Measurements from ENCODE around the gene VWF.
A peak's percentile ranks its signal among the peaks of the same experiment; 100 is the strongest.

Gene VWF

DNA sequence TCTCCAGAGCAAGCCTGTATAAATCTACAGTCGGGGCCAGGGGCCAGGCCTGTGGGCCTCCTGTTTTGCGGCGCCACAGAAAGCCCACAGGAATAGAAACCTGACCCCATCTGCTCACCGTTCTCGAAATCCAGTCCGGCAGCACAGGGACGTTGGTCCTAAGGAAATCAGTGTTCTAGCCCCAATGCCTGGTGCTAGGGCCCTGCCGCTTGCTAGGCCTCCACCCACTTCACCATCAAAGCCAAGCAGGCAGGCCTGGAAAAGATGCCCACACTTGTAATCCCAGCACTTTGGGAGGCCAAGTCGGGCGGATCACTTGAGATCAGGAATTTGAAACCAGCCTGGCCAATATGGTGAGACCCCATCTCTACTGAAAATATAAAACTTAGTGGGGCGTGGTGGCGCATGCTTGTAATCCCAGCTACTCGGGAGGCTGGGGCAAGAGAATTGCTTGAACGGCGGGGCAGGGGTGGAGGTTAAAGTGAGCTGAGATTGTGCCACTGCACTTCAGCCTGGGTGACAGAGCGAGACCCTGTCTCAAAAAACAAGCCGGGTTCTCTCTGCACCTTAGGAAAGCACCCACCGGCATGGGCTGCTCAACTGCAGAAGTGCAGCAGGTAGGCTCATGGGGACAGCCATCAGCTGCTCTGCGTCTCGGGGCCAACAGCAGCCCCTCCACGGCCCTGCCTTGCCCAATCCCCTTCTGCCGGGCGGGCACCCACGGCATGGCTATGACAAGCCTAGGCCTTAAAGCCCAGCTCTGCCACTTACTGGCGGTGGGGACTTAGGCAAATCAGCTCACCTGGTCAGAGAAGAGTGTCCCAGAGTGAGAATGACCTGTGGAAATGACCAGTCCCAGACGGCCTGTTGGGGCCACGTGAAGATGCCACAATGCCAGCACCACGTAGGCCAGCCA lies 47.4 kb downstream of the VWF start:
- no peak for DNase-seq (ENCODE audit: low read depth in 2 of 2)

DNA sequence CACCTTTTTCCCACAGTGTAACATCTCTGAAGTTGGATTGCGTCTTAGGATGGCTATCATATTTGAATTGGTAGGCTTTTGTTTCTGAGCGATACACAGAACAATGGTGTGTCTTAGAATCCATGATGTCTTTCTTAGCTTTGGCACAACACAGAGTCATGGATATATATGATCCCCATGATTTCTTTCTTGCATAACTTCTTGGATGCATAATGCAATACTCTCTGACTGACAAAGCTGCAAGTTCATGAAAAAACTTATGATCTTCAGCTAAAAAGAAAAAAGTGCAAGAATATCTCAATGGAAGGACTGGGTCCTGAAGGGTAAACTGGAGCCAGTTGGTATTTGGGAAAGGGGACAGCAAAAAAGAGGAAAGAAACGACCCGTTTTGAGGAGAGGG lies 48.1 kb downstream of the VWF start:
- DNase-seq (ENCODE audit: low read depth in 2 of 2): no peak

DNA sequence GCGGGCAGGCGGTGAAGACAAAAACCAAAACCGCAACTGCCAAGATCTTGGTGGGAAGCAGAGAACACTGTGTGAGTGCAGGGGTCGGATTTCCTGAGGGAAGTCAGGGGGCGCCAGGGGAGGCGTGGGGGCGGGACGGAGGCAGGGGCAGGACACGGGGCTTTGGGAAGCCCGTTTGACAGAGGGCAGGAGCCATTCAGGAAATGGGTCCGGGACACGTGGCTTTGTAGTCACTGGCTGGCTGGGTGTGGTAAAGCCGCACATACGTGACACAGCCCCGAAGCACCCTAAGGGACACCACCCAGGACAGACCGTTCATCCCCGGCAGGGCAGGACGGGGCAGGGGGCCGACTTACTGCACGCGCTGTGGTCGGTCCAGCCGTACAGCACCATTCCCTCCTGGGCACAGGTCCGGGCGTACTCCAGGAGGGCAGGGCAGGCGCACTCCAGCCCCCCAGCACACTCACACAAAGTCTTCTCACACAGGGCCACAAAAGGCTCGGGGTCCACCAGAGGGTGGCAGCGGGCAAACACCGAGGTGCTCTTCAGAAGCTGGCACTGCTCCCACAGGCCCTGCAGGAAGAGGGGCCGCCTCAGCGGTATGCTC lies 49.4 kb downstream of the VWF start:
- DNase-seq (ENCODE audit: low read depth in 2 of 2): no peak

DNA sequence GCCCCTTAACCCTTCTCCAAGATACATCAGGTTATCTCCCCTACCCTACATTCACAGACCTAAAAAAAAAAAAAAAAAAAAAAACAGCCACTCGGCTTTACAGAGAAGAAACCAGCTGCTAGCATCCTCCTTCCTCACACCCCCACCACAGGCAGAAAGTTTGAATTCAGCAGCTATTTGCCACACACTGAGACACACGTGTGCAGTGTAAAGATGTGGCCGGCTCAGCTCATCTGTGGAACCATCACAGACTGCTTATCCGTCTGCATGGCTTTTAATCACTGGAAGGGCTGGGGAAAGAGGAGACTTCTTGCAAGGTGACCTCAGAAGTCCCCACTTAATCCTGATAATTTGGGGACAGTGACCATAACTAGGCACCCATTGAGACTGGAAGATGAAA lies 50.0 kb downstream of the VWF start:
- DNase-seq (ENCODE audit: low read depth in 2 of 2): no peak

DNA sequence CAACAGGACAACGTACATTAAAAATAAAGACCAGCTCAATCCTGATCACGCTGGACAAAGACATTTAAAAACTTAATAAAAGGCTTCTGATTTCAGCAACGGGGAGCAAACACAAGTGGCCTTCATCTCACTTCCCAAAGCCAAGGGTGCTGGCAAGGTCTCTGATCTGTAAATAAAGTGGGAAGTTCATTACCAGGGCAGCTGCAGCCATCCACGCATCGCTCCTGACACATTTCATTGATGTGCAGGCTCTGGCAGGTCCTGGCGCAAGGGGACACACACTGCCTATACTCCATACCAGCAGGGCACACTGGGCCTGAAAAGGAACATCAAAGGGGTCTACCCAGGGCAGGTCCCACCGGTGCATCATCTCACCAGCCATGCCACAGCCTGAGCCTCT lies 51.0 kb downstream of the VWF start:
- DNase-seq (ENCODE audit: low read depth in 2 of 2): no peak

DNA sequence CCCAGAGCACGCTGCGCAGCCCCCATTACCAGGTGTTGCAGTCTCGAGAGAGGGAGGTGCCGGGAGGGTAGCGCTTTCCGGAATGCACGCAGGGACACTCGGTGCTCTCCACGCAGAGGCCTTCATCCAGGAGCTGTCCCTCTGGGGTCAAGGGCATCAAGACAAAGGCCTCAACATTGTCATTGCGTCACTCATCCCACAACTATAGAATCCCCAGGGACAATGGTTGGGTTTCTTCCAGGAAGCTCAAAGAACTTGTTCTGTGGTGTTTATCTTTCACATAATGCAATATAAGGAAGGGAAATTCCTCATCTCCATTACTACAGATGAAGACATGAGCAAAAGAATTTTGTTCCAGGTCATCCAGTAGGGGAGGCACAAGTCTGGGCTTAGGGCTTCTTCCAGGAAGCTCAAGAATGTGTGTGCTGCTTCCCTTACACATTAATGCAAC lies 52.1 kb downstream of the VWF start:
- no peak for DNase-seq (ENCODE audit: low read depth in 2 of 2)

DNA sequence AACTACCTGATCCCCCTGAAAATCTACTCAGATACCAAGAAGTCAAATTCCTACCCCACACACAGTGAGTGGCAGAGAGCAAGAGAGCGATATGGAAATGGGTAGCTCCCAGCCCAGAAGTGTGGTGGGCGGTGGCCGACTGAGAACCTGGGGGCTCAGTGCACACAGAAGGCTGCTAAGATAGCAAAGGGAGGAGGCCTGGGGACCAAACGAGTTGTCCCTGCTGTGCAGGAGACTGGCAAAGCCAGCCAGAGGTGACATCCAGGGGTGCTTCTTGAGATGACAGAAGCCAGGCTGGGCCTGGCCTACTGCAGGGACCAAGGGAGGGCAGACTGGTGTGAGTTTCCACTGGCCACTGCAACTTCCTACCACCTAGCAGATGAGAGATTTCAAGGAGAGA lies 52.9 kb downstream of the VWF start:
- no peak for DNase-seq (ENCODE audit: low read depth in 2 of 2)

DNA sequence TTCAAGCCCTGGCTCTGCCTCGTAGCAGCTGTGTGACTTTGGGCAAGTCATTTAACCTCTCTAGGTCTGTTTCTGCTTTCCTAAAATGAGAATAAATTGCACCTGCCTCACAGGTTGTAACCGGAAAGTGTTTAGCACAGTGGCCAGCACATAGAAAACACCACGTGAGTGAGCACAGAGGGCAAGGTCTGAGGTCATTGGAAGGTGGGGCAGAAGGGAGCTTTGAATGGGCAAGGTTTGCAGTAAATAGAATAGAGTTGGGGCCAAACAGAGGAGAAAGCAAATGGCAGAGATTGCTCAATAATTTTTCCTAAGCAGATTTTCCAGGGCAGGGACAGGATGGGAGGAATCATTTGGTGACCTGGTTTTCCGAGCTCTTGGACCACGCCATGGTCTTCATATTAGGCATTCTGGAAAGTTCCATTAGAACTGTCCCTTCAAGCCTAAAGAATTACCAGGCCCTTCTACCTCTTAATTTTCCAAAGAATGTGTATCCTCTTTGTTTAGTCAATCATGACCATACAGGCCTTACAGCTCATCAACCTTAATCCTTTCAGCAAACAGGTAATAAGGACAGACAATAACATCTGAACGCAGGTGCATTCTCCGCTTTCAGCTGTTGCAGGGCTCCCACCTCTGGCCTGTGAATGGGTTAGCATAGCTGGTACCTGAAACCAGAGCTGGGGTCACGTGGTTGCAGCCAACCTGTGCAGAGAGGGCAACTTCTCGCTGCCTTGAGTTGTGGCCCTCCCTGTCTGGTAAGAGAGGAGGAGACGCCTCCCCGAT lies 53.8 kb downstream of the VWF start:
- DNase-seq (ENCODE audit: low read depth in 2 of 2): no peak

DNA sequence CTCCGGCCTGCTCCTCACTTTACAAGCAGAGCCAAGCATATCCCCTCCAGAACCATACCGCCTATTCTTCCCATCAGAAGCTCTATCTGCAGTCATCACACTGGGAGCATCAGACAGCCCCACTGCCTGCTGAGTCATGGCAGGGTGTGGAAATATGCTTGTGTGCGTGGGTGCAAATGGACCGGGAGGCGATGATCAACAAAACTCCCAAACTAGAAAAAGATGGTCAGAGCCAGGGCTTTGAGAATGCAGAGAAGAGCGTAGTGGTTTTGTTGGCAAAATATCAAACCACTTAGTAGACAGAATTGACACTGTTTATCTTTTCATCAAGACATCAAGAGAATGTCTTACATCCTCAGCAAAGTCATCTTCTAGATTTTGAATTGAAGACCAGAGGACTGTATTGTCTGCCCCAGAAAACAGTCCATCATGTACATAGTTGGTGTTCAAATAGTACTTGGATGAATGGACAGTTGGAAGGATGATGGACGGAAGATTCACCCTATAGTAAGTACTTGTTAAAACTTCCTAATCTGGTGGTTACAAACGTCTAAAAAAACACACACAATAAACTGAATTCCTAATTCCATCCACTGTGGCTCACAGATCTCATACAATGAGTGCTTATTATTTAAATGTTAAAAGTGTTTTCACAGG lies 54.9 kb downstream of the VWF start:
- no peak for DNase-seq (ENCODE audit: low read depth in 2 of 2)

DNA sequence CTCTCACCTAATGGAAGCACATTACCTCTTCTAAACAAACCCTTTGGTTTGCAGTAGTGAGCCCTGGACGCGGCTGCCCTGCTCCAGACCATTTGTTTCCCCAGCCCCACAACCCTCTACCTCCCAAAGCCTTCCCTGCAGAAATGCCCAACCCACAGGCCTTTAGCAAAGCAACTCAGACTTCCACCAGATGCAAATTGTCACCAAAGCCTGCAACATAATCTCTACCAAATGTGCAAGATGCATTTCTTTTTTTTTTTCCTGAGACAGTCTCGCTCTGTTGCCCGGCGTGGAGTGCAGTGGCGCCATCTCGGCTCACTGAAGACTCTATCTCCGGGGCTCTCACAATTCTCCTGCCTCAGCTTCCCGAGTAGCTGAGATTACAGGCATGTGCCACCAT lies 56.2 kb downstream of the VWF start:
- DNase-seq (ENCODE audit: low read depth in 2 of 2): no peak

DNA sequence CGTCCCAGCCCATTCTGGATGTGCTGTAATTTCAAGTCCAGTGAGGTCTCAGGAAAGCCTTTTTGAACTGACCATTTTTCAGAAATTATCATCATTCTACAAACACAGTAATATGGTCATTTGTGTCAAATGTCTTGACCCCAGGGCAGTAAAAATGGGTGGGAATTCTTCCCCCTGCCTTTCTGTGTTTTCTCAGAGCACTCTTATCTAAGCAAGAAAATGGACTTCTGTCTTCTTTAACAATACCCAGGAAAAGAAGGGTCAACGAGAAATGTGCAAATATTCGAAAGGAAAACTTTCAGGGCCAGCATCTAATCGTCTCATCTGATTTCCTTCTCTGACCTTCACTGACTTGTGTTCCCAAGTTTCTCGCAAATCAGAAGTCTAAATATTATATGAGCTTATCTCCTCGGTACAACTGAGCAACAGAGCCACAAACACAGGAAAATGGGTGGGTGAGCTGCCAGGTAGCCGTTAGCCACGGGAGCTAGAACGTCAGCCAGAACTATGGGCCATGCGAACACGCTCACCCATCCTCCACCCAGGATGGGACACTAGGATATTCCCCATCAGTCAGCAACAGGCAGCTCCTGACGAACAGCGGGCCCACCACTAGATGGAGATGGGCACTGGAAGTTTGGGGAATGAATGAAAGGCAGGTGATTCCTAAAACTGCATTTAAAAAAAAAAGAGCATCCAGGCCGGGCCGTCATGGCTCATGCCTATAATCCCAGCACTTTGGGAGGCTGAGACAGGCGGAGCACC lies 57.1 kb downstream of the VWF start:
- DNase-seq (ENCODE audit: low read depth in 2 of 2): no peak

DNA sequence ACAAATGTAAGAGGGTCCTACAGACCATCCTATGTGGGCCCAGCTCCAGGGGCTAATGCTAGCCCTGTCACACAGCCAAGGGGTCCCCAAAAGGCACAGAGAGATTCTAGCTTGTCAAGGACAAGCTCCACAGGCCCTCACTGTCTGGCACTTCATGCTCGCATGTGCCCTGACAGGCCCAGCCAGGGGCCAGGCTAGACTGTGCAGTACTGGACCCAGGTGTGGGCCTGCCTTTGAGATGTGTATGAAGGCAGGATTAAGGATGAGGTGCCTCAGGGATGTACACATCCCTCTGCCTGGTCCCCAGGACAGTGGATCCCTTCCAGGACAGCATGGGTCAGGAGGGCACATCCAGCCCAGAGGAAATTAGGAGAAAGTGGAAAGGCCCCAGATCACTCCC lies 57.8 kb downstream of the VWF start:
- DNase-seq (ENCODE audit: low read depth in 2 of 2): no peak

DNA sequence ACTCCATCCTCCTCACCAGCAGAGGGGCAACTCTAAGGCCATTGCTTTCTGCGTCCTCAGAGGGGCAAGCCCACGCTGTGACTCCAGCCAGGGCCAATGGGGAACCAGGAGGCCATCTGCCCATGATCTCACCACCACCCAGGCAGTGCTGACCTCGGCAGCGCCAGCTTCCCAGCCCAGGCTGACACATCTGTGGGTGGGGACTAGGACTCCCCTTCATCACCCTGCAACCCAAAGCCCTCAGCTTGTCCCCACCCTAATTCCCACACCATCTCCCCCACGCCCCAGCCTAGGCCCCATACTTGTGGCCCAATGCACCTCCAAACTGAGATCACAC lies 58.6 kb downstream of the VWF start:
- DNase-seq (ENCODE audit: low read depth in 2 of 2): no peak

DNA sequence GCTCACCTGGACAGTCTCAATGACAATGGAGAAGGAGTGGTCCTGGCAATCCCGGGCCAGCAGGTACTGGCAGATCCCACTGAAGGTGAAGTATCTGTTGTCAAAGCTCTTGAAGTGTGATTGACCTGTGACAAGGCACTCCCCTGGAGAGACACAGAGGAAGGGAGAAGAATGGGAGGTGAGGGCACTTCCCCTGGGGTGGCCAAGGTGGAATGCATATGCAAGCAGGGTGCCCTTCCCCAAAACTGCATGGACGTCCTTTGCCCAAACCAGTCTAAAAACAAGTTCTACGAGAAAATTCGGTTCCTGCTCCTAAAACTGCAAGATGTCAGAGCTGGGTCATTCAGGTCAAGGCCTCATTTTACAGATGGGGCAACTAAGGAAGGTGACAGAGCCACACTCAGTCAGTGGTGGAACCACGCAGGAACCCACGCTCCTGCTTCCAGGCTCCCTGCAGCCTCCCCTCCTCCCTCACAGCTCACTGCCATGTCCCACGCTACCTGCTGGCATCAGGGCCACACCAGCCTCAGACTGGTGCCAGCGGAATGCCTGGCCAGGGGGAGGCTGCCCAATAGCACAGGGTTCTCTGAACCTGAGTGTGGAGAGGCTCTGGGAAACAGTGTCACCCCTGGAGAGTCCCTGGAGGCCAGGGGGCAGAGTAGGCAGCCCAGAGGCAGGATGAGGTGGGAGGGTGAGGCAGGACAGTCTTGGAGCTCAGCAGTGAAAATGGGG lies 59.2 kb downstream of the VWF start:
- DNase-seq (ENCODE audit: low read depth in 2 of 2): no peak

DNA sequence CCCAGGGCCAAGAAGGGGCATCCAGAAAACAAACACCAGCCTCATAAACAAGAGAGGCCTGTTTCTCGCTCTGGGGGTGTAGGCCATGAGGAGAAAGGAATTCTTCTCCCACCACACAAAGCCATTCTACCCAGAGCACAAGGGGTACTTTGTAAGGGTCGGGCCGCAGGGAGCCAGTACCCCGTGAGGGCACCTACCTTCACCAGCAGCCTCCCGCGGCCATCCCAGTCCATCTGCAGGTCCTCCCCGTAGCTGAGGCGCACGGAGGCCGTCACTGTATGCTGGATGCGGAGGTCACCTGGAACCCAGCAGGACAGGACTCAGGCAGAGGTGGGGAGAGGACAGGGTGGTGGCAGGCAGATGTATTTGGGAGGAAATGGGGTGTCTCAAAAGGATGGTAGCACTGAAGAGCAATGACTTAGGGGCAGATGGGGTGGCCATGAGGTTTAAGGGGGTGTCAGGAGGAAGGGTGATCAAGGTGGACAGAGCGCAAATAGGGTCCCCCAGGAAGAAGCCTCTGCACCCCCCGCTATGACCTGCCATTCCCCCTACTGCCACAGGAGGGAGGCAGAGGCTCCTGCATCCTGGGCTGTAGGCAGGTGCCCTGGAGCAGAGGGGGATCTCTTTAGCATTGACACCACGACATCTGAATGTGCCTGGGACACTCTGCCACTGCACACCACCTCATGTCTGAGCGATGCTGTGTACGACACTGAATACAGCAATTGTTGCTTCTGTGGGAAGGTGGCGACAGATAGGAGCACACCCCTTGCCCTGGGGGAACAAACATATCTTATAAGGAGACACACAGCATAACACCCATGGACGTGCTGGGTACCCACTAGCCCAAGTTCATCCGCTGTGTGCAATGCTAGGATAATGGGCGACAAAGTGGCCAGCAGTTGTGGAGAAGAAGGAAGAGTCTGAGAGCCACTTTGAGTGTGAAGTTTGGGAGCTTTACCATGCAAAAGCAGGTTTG lies 61.4 kb downstream of the VWF start:
- peak; percentile 43 to 46 for DNase-seq (ENCODE audit: low read depth in 2 of 2)

DNA sequence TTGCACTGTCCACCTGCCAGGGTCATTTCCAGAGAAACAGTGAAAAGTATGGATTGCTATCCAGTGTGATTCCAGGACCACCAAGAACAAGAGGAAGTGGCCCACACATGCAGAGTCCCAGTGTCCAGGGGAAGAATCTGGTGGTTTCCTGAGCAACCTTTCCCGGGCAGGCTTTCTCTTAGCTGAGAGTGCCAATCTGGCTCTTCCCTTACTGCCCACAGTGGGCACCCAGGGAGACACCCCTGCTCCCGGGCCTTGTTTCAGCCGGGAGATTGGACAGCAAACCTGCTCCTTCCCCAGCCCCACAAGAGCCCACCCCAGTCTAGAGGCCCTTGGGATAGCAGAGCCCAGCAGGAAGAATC lies 62.1 kb downstream of the VWF start:
- no peak for DNase-seq (ENCODE audit: low read depth in 2 of 2)

DNA sequence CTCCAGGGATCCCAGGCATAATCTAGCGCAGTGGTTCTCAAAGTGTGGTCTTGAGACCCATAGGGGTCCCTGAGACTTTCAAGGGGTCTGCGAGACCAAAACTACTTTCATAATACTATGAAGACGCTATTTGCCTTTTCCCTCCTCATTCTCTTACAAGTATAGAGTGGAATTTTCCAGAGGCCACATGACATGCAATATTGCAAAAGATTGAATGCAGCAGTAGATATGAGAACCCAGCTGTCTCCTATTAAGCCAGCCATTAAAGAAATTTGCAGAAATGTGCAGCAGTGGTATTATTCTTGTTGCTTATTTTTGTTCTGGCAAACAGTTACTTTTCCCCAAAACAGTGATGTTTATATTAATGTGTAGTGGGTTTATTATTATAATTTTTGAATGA lies 62.8 kb downstream of the VWF start:
- no peak for DNase-seq (ENCODE audit: low read depth in 2 of 2)

DNA sequence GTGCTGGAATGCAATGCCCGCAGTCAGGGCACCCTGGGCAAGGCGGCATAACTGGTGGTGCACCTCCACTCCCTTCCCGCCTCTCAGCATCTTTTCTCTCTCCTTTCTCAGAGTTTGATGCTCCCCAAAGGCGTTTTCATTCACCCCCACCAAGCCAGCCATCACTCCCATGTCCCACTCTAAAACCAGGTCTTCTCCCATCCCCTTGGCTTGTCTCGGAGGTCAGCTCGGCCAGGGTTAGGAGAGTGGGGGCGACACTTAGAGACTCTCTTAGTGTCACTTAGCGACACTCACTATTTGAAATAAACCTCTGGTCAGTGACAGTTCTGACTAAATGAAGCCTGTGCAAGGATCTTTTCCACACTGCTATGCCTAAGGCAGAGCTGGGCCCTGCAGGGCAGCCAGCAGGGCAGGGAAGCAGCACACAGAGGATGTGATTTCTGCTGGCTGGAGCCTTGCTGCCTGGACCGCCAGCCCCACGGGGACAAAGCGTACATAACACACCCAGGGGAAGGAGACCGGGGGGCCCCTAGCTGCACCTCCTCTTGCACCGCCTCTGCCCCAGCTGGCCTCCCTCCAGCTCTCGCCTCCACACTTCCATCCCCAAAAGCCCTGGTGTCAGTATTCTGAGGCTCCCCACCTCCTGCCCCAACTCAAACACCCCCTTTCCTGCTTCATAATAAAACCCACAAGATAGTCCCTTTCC lies 64.5 kb downstream of the VWF start:
- no peak for DNase-seq (ENCODE audit: low read depth in 2 of 2)

DNA sequence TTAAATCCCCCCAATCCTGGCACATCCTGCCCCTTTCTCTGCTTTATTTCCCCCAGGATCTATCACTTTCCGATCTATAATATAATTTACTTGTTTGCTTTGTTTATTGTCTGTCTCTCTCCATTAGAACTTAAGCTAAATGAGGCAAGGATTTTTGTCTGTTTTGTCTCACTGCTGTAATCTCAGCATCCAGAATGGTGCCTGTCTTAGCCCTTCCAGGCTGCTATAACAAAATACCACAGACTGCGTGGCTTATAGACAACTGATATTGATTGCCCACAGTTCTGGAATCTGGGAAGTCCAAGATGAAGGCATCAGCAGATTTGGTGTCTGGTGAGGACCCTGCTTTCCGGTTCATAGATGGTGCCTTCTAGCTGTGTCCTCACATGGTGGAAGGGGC lies 65.2 kb downstream of the VWF start:
- no peak for DNase-seq (ENCODE audit: low read depth in 2 of 2)
